Measurements from ENCODE around the gene SIRT4. TPM values are rescaled to one million over a fixed set of nuclear protein-coding genes. Genes with fewer than 3 reads are reported as not detected.

SIRT4 gene
- total RNA-seq, 1 experiment from 2014 or later, result 1.5 TPM

- no peaks in the 10 kb centered on the region for H3K36me3 ChIP-seq (ENCODE audit: control insufficient read depth, insufficient read depth, low read length)
- intact Hi-C loops (cut with micrococcal nuclease; ENCODE audit: unreplicated experiment), result no loop called here
- BruUV-seq (replicated peaks), result no TSS peak
- H3K4me1 ChIP-seq (ENCODE audit: control insufficient read depth, insufficient read depth, low read length), result no peaks in the 10 kb centered on the region
- H3K27ac ChIP-seq (ENCODE audit: low read length), result no peak overlapping the region
- CTCF ChIA-PET, result interaction anchor here (1.2 kb wide), 1 partner anchor 9 kb away, joined by 3 read pairs; no protein-coding TSS in a partner anchor
- POLR2A ChIA-PET, result no interaction called here
- no peaks in the 10 kb centered on the region for H3K27me3 ChIP-seq (ENCODE audit: control insufficient read depth, insufficient read depth, low read length)
- in situ Hi-C loops (cut with HindIII; ENCODE audit: low pct_unique_long_range_greater_than_20kb, low sequenced_read_pairs), result no loop called here
- DNase-seq (ENCODE audit: low read depth, low spot score) (no peak), ATAC-seq (no peak)
- H3K9me3 ChIP-seq (ENCODE audit: control insufficient read depth, insufficient read depth, low read depth, low read length), result no peaks in the 10 kb centered on the region
- no peak for TF ChIP-seq TCF7L2 (IDR thresholded peaks at IDR 0.05; ENCODE audit: low read depth, low read length)
- no peak for TF ChIP-seq POLR2AphosphoS5 (IDR thresholded peaks at IDR 0.05; ENCODE audit: low read depth, low read length)
- no peak for TF ChIP-seq CTCF (IDR thresholded peaks at IDR 0.05)
- TF ChIP-seq REST (IDR thresholded peaks at IDR 0.05; ENCODE audit: insufficient read depth in 1 of 2, low read depth in 2 of 2, low read length in 1 of 2), result no peak
- no peak for TF ChIP-seq SIN3A (IDR thresholded peaks at IDR 0.05; ENCODE audit: borderline replicate concordance, insufficient read depth, low read depth, low read length)
- no peak overlapping the region for H3K4me3 ChIP-seq (ENCODE audit: low read depth in 2 of 2, low read length in 2 of 2)
Observed at GRCh38 chr12:120342175-120343038, 40.3 kb downstream of the SIRT4 start.

GRCh38 chr12:120343039-120343537 is 41.0 kb downstream of the SIRT4 start:
- POLR2A ChIA-PET, result no interaction called here
- CTCF ChIA-PET, result no interaction called here
- no peak for TF ChIP-seq SIN3A (IDR thresholded peaks at IDR 0.05; ENCODE audit: borderline replicate concordance, insufficient read depth, low read depth, low read length)
- TF ChIP-seq CTCF (IDR thresholded peaks at IDR 0.05), result no peak
- TF ChIP-seq TCF7L2 (IDR thresholded peaks at IDR 0.05; ENCODE audit: low read depth, low read length), result no peak
- no peak for TF ChIP-seq POLR2AphosphoS5 (IDR thresholded peaks at IDR 0.05; ENCODE audit: low read depth, low read length)
- TF ChIP-seq REST (IDR thresholded peaks at IDR 0.05; ENCODE audit: insufficient read depth in 1 of 2, low read depth in 2 of 2, low read length in 1 of 2), result no peak
- no peak for DNase-seq (ENCODE audit: low read depth, low spot score)
- Histone ChIP-seq H3K4me3 (ENCODE audit: low read depth in 2 of 2, low read length in 2 of 2) (no peak overlapping the region), H3K9me3 (ENCODE audit: control insufficient read depth, insufficient read depth, low read depth, low read length) (no peaks in the 10 kb centered on the region), H3K27ac (ENCODE audit: low read length) (no peak overlapping the region), H3K36me3 (ENCODE audit: control insufficient read depth, insufficient read depth, low read length) (no peaks in the 10 kb centered on the region), H3K27me3 (ENCODE audit: control insufficient read depth, insufficient read depth, low read length) (no peaks in the 10 kb centered on the region), H3K4me1 (ENCODE audit: control insufficient read depth, insufficient read depth, low read length) (no peaks in the 10 kb centered on the region)
- BruUV-seq (replicated peaks), result no TSS peak
- no peak for ATAC-seq
- in situ Hi-C loops (cut with HindIII; ENCODE audit: low pct_unique_long_range_greater_than_20kb, low sequenced_read_pairs), result no loop called here
- intact Hi-C loops (cut with micrococcal nuclease; ENCODE audit: unreplicated experiment), result no loop called here
